ENCODE results near the gene COL6A5. TPM values are rescaled to one million over a fixed set of nuclear protein-coding genes. Genes with fewer than 3 reads are reported as not detected.
A peak's percentile ranks its signal among the peaks of the same experiment; 100 is the strongest.

Gene COL6A5
- polyA plus RNA-seq, 3 donors = not detected

GRCh38 chr3:130414457-130414856 is 69.0 kb downstream of the COL6A5 start:
- Histone ChIP-seq H3K4me3 (replicated peaks in 1 of 3; ENCODE audit: low read depth in 2 of 3, low read length in 3 of 3) (no peak overlapping the region), H3K27me3 (ENCODE audit: control insufficient read depth in 2 of 2, insufficient read depth in 2 of 2, low read length in 2 of 2) (no peaks in the 10 kb centered on the region), H3K4me1 (ENCODE audit: control insufficient read depth in 1 of 2, insufficient read depth in 2 of 2, low read length in 2 of 2) (peaks cover 0 to 10% of the 10 kb centered on the region in 2 donors), H3K4me2 (replicated peaks; ENCODE audit: extremely low read depth, low read length, poor library complexity, severe bottlenecking) (no peak overlapping the region), H3K27ac (ENCODE audit: low read depth in 1 of 2, low read length in 2 of 2) (no peak overlapping the region), H3K36me3 (replicated peaks in 1 of 2; ENCODE audit: control insufficient read depth in 1 of 2, insufficient read depth in 2 of 2, low read length in 2 of 2) (no peaks in the 10 kb centered on the region), H4K20me1 (ENCODE audit: insufficient read depth, low read length) (no peaks in the 10 kb centered on the region), H3K9me3 (replicated peaks in 1 of 2; ENCODE audit: control insufficient read depth in 1 of 2, insufficient read depth in 1 of 2, low read length in 2 of 2) (peaks cover 0 to under 1% of the 10 kb centered on the region in 2 donors), H3K9ac (ENCODE audit: insufficient read depth, low read length, poor library complexity, severe bottlenecking) (no peak overlapping the region), H2AFZ (ENCODE audit: insufficient read depth, low read depth, low read length, poor library complexity, severe bottlenecking) (no peak overlapping the region), H3K79me2 (ENCODE audit: insufficient read depth, low read length) (no peaks in the 10 kb centered on the region)
- Mint-ChIP-seq H3K4me3 (no peak overlapping the region), H3K27me3 (ENCODE audit: low read depth in 3 of 3) (peaks cover 2 to 6% (median 2%) of the 10 kb centered on the region in 3 donors), H3K27ac (no peak overlapping the region), H3K36me3 (no peaks in the 10 kb centered on the region), H3K9me3 (peaks cover 0 to 15% (median 3%) of the 10 kb centered on the region in 7 donors), H3K4me1 (peaks cover 5% of the 10 kb centered on the region)
- TF ChIP-seq, protein P1, sequence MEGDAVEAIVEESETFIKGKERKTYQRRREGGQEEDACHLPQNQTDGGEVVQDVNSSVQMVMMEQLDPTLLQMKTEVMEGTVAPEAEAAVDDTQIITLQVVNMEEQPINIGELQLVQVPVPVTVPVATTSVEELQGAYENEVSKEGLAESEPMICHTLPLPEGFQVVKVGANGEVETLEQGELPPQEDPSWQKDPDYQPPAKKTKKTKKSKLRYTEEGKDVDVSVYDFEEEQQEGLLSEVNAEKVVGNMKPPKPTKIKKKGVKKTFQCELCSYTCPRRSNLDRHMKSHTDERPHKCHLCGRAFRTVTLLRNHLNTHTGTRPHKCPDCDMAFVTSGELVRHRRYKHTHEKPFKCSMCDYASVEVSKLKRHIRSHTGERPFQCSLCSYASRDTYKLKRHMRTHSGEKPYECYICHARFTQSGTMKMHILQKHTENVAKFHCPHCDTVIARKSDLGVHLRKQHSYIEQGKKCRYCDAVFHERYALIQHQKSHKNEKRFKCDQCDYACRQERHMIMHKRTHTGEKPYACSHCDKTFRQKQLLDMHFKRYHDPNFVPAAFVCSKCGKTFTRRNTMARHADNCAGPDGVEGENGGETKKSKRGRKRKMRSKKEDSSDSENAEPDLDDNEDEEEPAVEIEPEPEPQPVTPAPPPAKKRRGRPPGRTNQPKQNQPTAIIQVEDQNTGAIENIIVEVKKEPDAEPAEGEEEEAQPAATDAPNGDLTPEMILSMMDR (IDR thresholded peaks at IDR 0.05) = no peak
- WGBS (ENCODE audit: insufficient coverage) = no CpG with 5 or more reads among the region's 4 CpGs
- intact Hi-C loops (cut with micrococcal nuclease) = no loop called here
- DNase-seq = peak; percentile 27 to 71 (median 30)

GRCh38 chr3:130420466-130420865 is 75.0 kb downstream of the COL6A5 start:
- Histone ChIP-seq H3K27ac (ENCODE audit: low read depth in 1 of 2, low read length in 2 of 2) (no peak overlapping the region), H3K9me3 (replicated peaks in 1 of 2; ENCODE audit: control insufficient read depth in 1 of 2, insufficient read depth in 1 of 2, low read length in 2 of 2) (no peaks in the 10 kb centered on the region), H3K4me3 (replicated peaks in 1 of 3; ENCODE audit: low read depth in 2 of 3, low read length in 3 of 3) (no peak overlapping the region), H3K9ac (ENCODE audit: insufficient read depth, low read length, poor library complexity, severe bottlenecking) (no peak overlapping the region), H3K4me1 (ENCODE audit: control insufficient read depth in 1 of 2, insufficient read depth in 2 of 2, low read length in 2 of 2) (no peaks in the 10 kb centered on the region), H2AFZ (ENCODE audit: insufficient read depth, low read depth, low read length, poor library complexity, severe bottlenecking) (no peak overlapping the region), H3K36me3 (replicated peaks in 1 of 2; ENCODE audit: control insufficient read depth in 1 of 2, insufficient read depth in 2 of 2, low read length in 2 of 2) (no peaks in the 10 kb centered on the region), H3K27me3 (ENCODE audit: control insufficient read depth in 2 of 2, insufficient read depth in 2 of 2, low read length in 2 of 2) (no peaks in the 10 kb centered on the region), H3K4me2 (replicated peaks; ENCODE audit: extremely low read depth, low read length, poor library complexity, severe bottlenecking) (no peak overlapping the region), H3K79me2 (ENCODE audit: insufficient read depth, low read length) (no peaks in the 10 kb centered on the region), H4K20me1 (ENCODE audit: insufficient read depth, low read length) (no peaks in the 10 kb centered on the region)
- no peak for DNase-seq
- no peak overlapping the region for H3K4me3 Mint-ChIP-seq
- no CpG with 5 or more reads among the region's 2 CpGs for WGBS (ENCODE audit: insufficient coverage)
- H3K9me3 Mint-ChIP-seq = peaks cover 0 to 5% (median 3%) of the 10 kb centered on the region in 7 donors
- peaks cover 3 to 9% (median 4%) of the 10 kb centered on the region in 3 donors for H3K27me3 Mint-ChIP-seq (ENCODE audit: low read depth in 3 of 3)
- no peak overlapping the region for H3K27ac Mint-ChIP-seq
- no peaks in the 10 kb centered on the region for H3K36me3 Mint-ChIP-seq
- intact Hi-C loops (cut with micrococcal nuclease) = no loop called here
- no peaks in the 10 kb centered on the region for H3K4me1 Mint-ChIP-seq
- TF ChIP-seq, protein P1 (IDR thresholded peaks at IDR 0.05) = no peak

Measured in CD14-positive monocyte (primary cell).